GM12878 (cell line): ENCODE data around the gene IL17B. TPM values are rescaled to one million over a fixed set of nuclear protein-coding genes. Genes with fewer than 3 reads are reported as not detected.

Experiments used
- ATAC-seq: fragments of 200-7000 bp; cut with Tn5 transposase; 3 replicates; pipeline ENCODE4 v1.9.1; 2020; ENCODE audit warnings: mild to moderate bottlenecking, moderate library complexity
- BruUV-seq: library from RNA; stranded (reverse); fragments of 400-500 nt; replicated peaks from 2 replicates; lab custom pipeline; 2021; lab: Mats Ljungman, UMichigan
- CTCF ChIA-PET: fragments of 300-600 bp; sonication (Branson Sonifier 250); formaldehyde crosslinking; extraction: SDS; loops from one replicate; lab custom pipeline; 2021; ENCODE audit warnings: inconsistent platforms; lab: Yijun Ruan, JAX
- POLR2A ChIA-PET: fragments of 350-600 bp; formaldehyde crosslinking; extraction: SDS; loops from one replicate; lab custom pipeline; 2021; ENCODE audit warnings: inconsistent platforms; lab: Charles Lee
- RAD21 ChIA-PET: fragments of 300-600 bp; sonication (Branson Sonifier 250); formaldehyde crosslinking; loops from one replicate; lab custom pipeline; 2023; ENCODE audit warnings: antibody characterized with exemption; ENCODE audit not compliant: unreplicated experiment; lab: Charles Lee
- SMC1A ChIA-PET: fragments of 300-600 bp; sonication (Branson Sonifier 250); formaldehyde crosslinking; loops from one replicate; lab custom pipeline; 2023; ENCODE audit not compliant: unreplicated experiment, uncharacterized antibody; lab: Charles Lee
- DNase-seq: peaks from one replicate; pipeline ENCODE4 v3.0.0-alpha.2; 2011; ENCODE audit warnings: low read depth, low spot score
- FAIRE-seq: peaks from 3 replicates; lab custom pipeline; 2011; peaks lifted over from hg19 to GRCh38; lab: Jason Lieb, UNC
- H2AFZ ChIP-seq: 2 replicates; pipeline ENCODE4 v1.6.0; 2011; ENCODE audit warnings: low read depth, low read length, control low read depth; ENCODE audit not compliant: control insufficient read depth
- H3K27ac ChIP-seq: 2 replicates; pipeline ENCODE4 v1.5.1; 2011; ENCODE audit warnings: control low read depth; ENCODE audit not compliant: control insufficient read depth, insufficient read depth
- H3K27me3 ChIP-seq, 2 experiments: replicated peaks in 1 of 2; 2 replicates each; pipeline versions ENCODE4 v1.6.0 to v1.6.1; 2011; ENCODE audit warnings: low read length in 1 of 2; ENCODE audit not compliant: control insufficient read depth in 2 of 2, insufficient read depth in 2 of 2
- H3K36me3 ChIP-seq, 2 experiments: 2 replicates each; pipeline ENCODE4 v1.5.1; 2011; ENCODE audit warnings: low read length in 1 of 2; ENCODE audit not compliant: control insufficient read depth in 2 of 2, insufficient read depth in 2 of 2
- H3K4me1 ChIP-seq: 2 replicates; pipeline ENCODE4 v1.6.1; 2011; ENCODE audit warnings: mild to moderate bottlenecking, low read length, moderate library complexity, mixed read lengths; ENCODE audit not compliant: control insufficient read depth, insufficient read depth
- H3K4me2 ChIP-seq: 2 replicates; pipeline ENCODE4 v1.6.0; 2011; ENCODE audit warnings: control low read depth; ENCODE audit not compliant: control insufficient read depth, insufficient read depth
- H3K4me3 ChIP-seq: fragments of 200-600 bp; sonication (generic); 2 replicates; pipeline ENCODE4 v1.5.1; 2016
- H3K79me2 ChIP-seq: 2 replicates; pipeline ENCODE4 v1.6.0; 2011; ENCODE audit warnings: low read length; ENCODE audit not compliant: control insufficient read depth, insufficient read depth
- H3K9ac ChIP-seq: 2 replicates; pipeline ENCODE4 v1.8.0; 2011; ENCODE audit warnings: low read length, control low read depth, mixed read lengths; ENCODE audit not compliant: control insufficient read depth, insufficient read depth
- H3K9me3 ChIP-seq: replicated peaks from 3 replicates; pipeline ENCODE4 v1.5.1; 2011; ENCODE audit warnings: mild to moderate bottlenecking, low read length; ENCODE audit not compliant: control insufficient read depth, insufficient read depth
- H4K20me1 ChIP-seq: 2 replicates; pipeline ENCODE4 v1.6.0; 2011; ENCODE audit not compliant: control insufficient read depth, insufficient read depth
- ATF7 ChIP-seq: fragments of 450-650 bp; IDR thresholded peaks from 2 replicates; pipeline ENCODE4 v1.6.1; 2016; ENCODE audit warnings: low read depth, mild to moderate bottlenecking
- CBX5 ChIP-seq: sonication (generic); IDR thresholded peaks from 2 replicates; pipeline ENCODE4 v1.6.1; 2016; ENCODE audit warnings: low read depth, moderate library complexity, mild to moderate bottlenecking, inconsistent platforms
- CHD2 ChIP-seq: IDR thresholded peaks from 2 replicates; pipeline ENCODE4 v1.6.1; 2011; ENCODE audit warnings: low read depth, low read length, improper control_type of control experiment, borderline replicate concordance
- HDGF ChIP-seq: fragments of 450-650 bp; IDR thresholded peaks from 2 replicates; pipeline ENCODE4 v1.6.1; 2016; ENCODE audit warnings: antibody characterized with exemption
- KAT2A ChIP-seq: conservative IDR thresholded peaks from 2 replicates; pipeline ENCODE4 v1.6.1; 2011; ENCODE audit warnings: low read depth, low read length; ENCODE audit not compliant: control insufficient read depth
- NFXL1 ChIP-seq: fragments of 450-650 bp; IDR thresholded peaks from 2 replicates; pipeline ENCODE4 v1.6.1; 2017; ENCODE audit warnings: antibody characterized with exemption, mild to moderate bottlenecking, borderline replicate concordance
- WGBS: methylation state at CpG from one replicate; pipeline ENCODE4 v1.1.6; 2016; ENCODE audit warnings: low lambda C conversion rate; ENCODE audit not compliant: insufficient replicate concordance, insufficient coverage; ENCODE audit errors: missing lambda C conversion rate; 5-methylcytosine and 5-hydroxymethylcytosine counted together
- in situ Hi-C: fragments of 300-500 bp; cut with MboI; formaldehyde crosslinking; loops from 9 replicates; pipeline ENCODE4 v1.14.3; 2018; ENCODE audit warnings: mixed read lengths
- intact Hi-C: fragments of 100-400 bp; cut with micrococcal nuclease; formaldehyde crosslinking; loops from one replicate; pipeline ENCODE4 v1.14.2; 2022; ENCODE audit not compliant: unreplicated experiment
- polyA plus RNA-seq, 11 experiments: library from polyadenylated mRNA; depleted of rRNA in 4 of 11; unstranded in 6 of 11; stranded (reverse) in 5 of 11; fragments of >200 nt; fragmentation: Nextera tagmentation in 4 of 11; fragmentation: Illumina TruSeq in 1 of 11; extraction: Ambion mirVana in 4 of 11; extraction: Trizol in 1 of 11; gene quantifications; 1 replicate in 1 of 11; 2 replicates in 10 of 11; pipeline versions ENCODE4 v1.2.1 to v1.2.3, GENCODE V29; 2011 to 2016; ENCODE audit warnings: inconsistent platforms in 2 of 11, missing spikeins in 2 of 11, low read depth in 1 of 11
- total RNA-seq, 4 experiments: library from RNA; depleted of rRNA in 3 of 4; stranded (reverse); fragments of >200 nt in 3 of 4; fragmentation: Illumina TruSeq in 1 of 4; extraction: Trizol in 1 of 4; gene quantifications; 2 replicates each; pipeline versions ENCODE4 v1.2.1 to v1.2.3, GENCODE V29; 2013 to 2021
- TF ChIP-seq, protein P1 (sequence below): fragments of 450-650 bp; formaldehyde crosslinking; IDR thresholded peaks from 2 replicates; pipeline ENCODE4 v1.5.0; 2022; ENCODE audit warnings: mild to moderate bottlenecking, missing genetic modification characterization

Gene IL17B
- total and polyA plus RNA-seq, 10 of the 15 experiments (the other 5 are each of a cell fraction or from before 2014, with no cell fraction given) = not detected

GRCh38 chr5:149402291-149402690 lies 23.2 kb upstream of the IL17B start:
- Histone ChIP-seq H3K4me3 (no peak overlapping the region), H3K9ac (no peak overlapping the region), H3K4me1 (no peaks in the 10 kb centered on the region), H3K79me2 (no peaks in the 10 kb centered on the region), H3K27ac (no peak overlapping the region), H2AFZ (no peak overlapping the region), H4K20me1 (no peaks in the 10 kb centered on the region), H3K36me3 (no peaks in the 10 kb centered on the region), H3K9me3 (no peaks in the 10 kb centered on the region), H3K27me3 (no peaks in the 10 kb centered on the region; a peak in 1 of 4 replicates), H3K4me2 (no peak overlapping the region)
- SMC1A ChIA-PET = no interaction called here
- CTCF ChIA-PET = no interaction called here
- no peak for FAIRE-seq
- no peak for ATAC-seq
- intact Hi-C loops = no loop called here
- DNase-seq = no peak
- in situ Hi-C loops = no loop called here
- RAD21 ChIA-PET = no interaction called here
- 56% methylated on average over 3 of the region's 3 CpGs for WGBS
- POLR2A ChIA-PET = no interaction called here
- BruUV-seq = no TSS peak
- no peak for TF ChIP-seq CBX5
- no peak for TF ChIP-seq KAT2A
- TF ChIP-seq NFXL1 = no peak
- TF ChIP-seq ATF7 = no peak

DNA sequence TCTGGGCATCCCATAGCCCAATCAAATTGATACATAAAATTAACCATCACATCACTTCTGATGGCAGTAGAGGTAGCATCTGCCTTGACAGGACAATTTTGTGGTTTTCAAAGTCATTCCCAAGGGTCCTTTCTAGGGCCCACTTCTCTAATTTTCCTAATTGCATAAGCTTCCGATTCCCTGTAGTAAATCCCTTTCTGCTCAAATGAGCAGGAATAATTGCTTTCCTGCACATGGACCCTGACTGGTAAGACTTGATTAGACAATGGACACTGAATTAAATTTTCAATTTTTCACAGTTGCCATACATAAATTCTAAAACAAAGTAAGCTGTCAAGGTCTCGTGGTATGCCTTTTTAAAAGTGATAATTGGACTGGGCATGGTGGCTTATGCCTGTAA lies 22.0 kb upstream of the IL17B start:
- RAD21 ChIA-PET = interaction anchor here (1.3 to 1.9 kb wide), 2 partner anchors 11 to 28 kb away, joined by 4 read pairs; no protein-coding TSS in a partner anchor
- Histone ChIP-seq H3K4me3 (no peak overlapping the region), H2AFZ (no peak overlapping the region), H3K4me1 (no peaks in the 10 kb centered on the region), H3K9ac (no peak overlapping the region), H3K36me3 (no peaks in the 10 kb centered on the region), H4K20me1 (no peaks in the 10 kb centered on the region), H3K79me2 (no peaks in the 10 kb centered on the region), H3K27ac (no peak overlapping the region), H3K27me3 (no peaks in the 10 kb centered on the region; a peak in 1 of 4 replicates), H3K9me3 (no peaks in the 10 kb centered on the region), H3K4me2 (no peak overlapping the region)
- no TSS peak for BruUV-seq
- POLR2A ChIA-PET = interaction anchor here (2.4 kb wide), 1 partner anchor 19 kb away, joined by 11 read pairs; no protein-coding TSS in a partner anchor
- SMC1A ChIA-PET = no interaction called here
- intact Hi-C loops (no loop called here), in situ Hi-C loops (no loop called here)
- WGBS = 2% methylated on average over 2 of the region's 2 CpGs
- no peak for DNase-seq
- CTCF ChIA-PET = interaction anchor here (0.7 to 1.3 kb wide), 4 partner anchors 14 to 163 kb away, joined by 3 to 4 read pairs (median 4); no protein-coding TSS in a partner anchor
- FAIRE-seq = no peak
- no peak for ATAC-seq
- TF ChIP-seq HDGF = no peak
- TF ChIP-seq, protein P1, sequence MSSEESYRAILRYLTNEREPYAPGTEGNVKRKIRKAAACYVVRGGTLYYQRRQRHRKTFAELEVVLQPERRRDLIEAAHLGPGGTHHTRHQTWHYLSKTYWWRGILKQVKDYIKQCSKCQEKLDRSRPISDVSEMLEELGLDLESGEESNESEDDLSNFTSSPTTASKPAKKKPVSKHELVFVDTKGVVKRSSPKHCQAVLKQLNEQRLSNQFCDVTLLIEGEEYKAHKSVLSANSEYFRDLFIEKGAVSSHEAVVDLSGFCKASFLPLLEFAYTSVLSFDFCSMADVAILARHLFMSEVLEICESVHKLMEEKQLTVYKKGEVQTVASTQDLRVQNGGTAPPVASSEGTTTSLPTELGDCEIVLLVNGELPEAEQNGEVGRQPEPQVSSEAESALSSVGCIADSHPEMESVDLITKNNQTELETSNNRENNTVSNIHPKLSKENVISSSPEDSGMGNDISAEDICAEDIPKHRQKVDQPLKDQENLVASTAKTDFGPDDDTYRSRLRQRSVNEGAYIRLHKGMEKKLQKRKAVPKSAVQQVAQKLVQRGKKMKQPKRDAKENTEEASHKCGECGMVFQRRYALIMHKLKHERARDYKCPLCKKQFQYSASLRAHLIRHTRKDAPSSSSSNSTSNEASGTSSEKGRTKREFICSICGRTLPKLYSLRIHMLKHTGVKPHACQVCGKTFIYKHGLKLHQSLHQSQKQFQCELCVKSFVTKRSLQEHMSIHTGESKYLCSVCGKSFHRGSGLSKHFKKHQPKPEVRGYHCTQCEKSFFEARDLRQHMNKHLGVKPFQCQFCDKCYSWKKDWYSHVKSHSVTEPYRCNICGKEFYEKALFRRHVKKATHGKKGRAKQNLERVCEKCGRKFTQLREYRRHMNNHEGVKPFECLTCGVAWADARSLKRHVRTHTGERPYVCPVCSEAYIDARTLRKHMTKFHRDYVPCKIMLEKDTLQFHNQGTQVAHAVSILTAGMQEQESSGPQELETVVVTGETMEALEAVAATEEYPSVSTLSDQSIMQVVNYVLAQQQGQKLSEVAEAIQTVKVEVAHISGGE (CRISPR knock-in tag) = no peak
- no peak for TF ChIP-seq CHD2
